PC-3 (cell line): Measurements from ENCODE around the gene RASL10B.

Experiments
- CTCF ChIP-seq: fragments of 300-600 bp; sonication (generic); conservative IDR thresholded peaks from 2 replicates; pipeline ENCODE4 v1.5.1; 2017; ENCODE audit warnings: antibody characterized with exemption, low read depth, mild to moderate bottlenecking, low read length
- EZH2 ChIP-seq: fragments of 300-600 bp; sonication (generic); IDR thresholded peaks from one replicate; pipeline ENCODE4 v1.6.1; 2017; ENCODE audit warnings: antibody characterized with exemption, mild to moderate bottlenecking, low read length; ENCODE audit not compliant: unreplicated experiment

- TF ChIP-seq CTCF (no peak), EZH2 (no peak)
These were observed 7.7 kb upstream of the RASL10B start for GRCh38 chr17:35723735-35724134.
